HG03460 (cell line): ENCODE measurements around the gene RPLP1.

Source experiments
- ATAC-seq: cut with Tn5 transposase; IDR thresholded peaks from one replicate; pipeline ENCODE4 v1.9.1; 2021; ENCODE audit not compliant: unreplicated experiment

Gene RPLP1

GRCh38 chr15:69468241-69469121 is 15.9 kb downstream of the RPLP1 start:
- no peak for ATAC-seq

DNA sequence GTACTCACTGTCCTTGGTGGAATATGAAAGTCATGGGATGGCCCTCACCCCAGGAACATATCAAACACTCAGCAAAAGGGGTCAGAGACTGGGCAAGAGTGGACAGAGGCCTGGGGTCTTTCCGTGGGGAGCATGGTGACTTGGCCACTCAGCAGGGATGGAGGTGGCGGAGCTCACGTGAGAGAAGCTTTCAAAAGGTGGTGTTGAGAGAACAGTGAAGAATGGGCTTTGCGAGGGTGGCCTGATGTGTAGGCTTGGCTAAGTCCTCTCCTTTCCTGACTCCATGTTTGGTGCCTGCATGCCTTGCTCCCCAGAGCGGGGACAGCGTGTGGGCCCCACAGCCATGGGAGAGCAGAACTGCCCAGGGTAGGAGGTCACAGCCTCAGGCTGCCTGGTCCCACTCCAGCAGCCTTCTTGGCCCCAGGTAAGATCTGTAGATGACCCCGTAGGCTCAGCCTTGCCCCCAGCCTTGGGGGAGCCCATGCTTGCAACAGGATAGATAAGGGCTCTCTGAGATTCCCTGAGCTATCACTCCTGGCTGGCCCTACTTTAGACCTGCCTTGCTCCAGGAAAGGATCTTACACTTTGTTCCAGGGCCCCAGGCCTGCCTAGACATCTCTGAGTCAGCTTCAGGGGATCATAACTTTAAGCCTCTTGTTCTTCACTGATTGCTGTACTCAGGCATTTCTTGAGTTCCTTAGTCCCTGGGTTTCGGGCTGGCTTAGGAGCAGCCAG is 17.0 kb downstream of the RPLP1 start:
- no peak for ATAC-seq

DNA sequence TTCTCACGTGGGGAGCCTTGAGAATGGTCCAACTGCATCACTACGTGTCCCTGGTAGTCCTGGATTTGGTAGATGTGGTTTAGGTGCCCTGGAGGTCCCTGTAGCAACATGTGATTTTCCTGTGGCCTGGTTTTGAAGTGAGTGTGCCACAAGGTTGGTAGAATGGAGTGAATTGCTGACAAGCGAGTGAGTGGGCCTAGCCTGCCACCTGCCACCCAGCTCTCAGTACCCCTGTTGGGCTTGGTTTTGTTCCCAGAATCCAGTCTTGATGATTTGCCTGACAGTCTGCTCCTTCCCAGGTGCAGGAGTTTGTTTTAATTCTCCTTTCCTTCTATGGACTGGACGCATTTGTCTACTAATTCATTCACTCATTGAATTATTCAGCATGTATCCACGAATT is 19.4 kb downstream of the RPLP1 start:
- ATAC-seq, result no peak

DNA sequence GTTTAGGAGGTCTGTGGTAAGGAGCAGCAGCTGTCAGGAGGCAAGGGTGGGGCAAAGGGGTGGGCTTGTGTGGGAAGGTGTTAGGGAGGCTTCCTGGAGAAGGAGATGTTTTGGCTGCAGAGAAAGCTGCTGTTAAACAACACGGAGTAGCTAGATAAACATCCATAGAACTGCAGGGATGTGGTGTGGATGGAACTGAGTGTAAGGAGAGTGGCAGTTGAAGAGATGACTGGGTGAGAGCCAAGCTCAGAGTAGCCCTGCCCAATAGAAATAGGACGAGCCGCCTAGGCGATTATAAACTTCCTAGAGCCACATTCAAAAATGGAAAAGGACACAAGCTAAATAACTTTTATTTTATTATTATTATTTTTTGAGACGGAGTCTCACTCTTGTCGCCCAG is 19.9 kb downstream of the RPLP1 start:
- no peak for ATAC-seq

DNA sequence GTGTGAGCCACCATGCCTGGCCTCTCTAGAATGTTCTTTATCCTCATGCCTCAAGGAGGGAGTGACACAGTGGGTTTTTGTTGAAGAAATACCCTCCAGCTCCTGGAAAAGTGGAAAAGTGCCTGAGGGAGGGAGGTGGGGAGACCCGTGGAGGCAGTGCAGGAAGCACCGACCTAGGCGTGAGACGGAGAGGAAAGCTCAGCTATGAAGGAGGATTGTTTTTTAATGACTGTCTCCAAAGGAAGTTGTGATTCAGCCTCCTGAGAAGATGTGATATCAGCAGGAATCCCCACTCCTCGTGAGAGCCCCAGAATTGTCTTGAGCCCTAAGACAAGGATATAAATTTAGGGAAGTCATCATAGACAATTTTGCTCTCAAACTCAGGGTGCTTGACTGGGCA is 21.7 kb downstream of the RPLP1 start:
- ATAC-seq, result no peak

DNA sequence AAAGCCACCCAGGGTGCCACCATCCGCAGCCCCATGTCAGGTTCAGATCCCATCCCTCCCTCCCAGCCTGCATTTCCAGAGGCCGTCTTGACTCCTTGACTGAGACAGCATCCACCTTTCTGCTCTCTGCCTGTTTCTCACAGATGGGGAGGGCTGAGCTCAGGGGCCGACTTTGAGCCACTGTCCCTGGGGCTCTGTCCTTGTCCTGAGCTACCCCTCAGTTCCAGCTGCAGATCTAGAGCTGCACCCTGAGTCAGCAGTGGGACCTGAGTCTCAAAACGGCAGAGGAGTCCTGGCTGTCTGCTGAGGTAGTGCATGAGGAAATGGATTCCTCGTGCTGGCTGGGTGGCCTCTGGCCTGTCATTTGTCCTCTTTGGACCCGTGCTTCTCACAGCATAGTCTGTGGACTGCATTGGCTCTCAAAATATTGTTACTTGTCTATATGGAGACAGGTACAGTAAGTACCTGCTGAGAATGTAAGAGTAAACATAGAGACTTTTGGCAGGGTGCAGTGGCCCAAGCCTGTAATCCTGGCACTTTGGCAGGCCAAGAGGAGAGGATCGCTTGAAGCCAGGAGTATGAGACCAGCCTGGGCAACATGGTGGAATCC is 22.3 kb downstream of the RPLP1 start:
- no peak for ATAC-seq

- ATAC-seq, result no peak
Measured at GRCh38 chr15:69475769-69476358, 23.2 kb downstream of the RPLP1 start.

GRCh38 chr15:69476704-69477473 is 24.3 kb downstream of the RPLP1 start:
- ATAC-seq, result no peak

- ATAC-seq, result no peak
Measured at GRCh38 chr15:69478259-69478781, 25.7 kb downstream of the RPLP1 start.

DNA sequence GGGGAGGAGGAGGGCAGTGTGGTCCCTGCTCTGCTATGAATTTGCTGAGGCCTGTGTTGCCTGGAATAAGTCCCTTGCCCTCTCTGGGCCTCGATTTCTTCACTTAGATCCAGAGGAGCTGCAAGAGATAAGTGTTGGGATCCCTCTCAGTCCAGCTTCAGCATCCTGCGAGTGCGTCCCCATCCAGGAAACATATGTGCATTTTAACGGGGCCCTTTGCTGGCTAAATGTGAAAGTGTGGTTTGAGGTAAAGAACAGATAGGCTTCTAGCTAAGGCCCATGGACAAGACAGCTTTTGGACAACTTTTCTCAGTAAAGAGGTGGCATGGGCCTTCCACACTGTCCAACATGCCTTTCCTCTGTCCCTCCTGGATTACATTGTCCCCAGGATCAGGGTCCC is 26.5 kb downstream of the RPLP1 start:
- ATAC-seq, result no peak

DNA sequence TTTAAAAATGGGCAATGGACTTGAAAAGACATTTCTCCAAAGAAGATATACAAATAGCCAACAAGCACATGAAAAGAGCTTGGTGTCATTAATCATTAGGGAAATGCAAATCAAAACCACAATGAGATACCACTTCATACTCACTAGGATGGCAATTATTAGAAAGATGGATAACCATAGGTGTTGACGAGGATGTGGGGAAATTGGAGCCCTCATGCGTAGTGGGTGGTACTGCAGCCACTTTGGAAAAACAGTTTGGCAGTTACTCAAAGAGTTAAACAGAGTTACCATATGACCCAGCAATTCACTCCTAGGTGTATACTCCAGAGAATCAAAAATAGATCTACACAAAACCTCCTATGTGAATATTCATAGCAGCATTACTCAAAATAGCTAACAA is 27.4 kb downstream of the RPLP1 start:
- no peak for ATAC-seq

DNA sequence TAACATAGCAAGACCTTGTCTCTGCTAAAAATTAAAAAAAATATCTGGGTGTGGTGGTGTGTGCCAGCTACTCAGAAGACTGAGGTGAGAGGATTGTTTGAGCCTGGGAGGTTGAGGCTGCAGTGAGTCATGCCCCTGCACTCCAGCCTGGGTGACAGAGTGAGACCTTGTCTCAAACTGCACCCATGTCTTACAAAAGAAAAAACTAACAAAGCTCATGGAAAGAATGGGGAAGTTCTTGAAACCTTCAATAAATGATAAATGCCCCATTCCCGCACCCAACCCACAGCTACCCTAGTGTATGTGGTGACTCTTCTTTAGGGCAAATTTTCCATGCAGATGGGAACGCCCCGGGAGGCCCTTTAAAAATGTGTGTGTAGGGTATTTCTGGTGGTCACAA is 28.3 kb downstream of the RPLP1 start:
- ATAC-seq, result no peak

DNA sequence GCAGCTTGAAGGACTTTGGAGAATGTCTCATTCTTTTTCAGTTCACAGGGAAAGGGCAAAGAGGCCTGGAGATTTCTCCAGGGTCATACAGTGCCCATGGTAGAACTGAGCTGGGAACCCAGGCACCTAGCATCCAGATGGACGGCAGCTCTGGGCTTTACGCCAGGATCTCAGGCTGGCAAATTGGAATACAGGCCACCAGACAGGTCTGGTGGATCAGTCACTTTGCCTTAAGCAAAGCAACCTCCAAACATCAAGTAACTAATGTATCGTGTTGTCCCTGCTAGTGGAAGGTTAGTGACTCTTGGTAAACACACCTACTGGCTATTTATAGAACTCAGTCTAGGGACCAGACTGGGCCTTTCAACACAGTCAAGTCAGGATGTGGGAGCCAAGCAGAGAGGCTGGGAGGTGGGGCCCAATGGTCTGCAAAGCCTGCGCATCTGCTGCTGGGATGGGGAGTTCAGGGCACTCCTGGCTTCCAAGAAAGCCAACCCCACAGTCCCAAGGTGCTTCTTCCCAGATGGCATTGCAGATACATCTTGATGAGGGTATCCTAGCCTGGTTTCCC is 30.2 kb downstream of the RPLP1 start:
- ATAC-seq, result no peak

- ATAC-seq, result no peak
Measured at GRCh38 chr15:69484837-69485236, 32.2 kb downstream of the RPLP1 start.

DNA sequence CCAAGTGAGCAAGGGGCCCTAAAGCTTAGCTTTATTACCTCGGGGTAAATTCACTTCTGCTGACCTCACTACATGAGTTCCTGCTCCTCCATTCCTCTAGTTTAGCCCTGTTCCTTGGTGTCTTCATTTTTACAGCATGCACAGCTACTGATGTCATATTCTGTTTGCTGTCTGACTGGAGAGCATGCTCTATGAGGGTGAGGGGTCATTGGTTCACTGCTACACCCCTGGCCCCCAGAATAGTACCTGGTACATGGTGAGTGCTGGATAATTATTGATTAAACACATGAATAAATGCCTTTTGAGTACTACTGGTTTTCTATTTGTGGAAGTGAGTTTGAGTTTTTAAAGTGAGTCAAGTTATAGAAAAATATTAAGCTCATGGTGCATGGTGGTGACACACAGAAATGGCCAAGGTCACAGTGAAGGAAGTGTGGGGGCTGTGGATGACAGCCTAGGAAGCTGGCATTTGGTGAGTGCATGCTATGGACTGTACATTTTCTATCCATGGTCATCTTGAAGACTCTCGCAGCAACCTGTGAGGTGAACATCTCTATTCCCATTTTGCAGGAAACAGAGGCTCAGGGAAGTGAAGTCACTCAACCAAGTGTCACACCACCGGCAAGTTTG is 34.0 kb downstream of the RPLP1 start:
- ATAC-seq, result no peak

DNA sequence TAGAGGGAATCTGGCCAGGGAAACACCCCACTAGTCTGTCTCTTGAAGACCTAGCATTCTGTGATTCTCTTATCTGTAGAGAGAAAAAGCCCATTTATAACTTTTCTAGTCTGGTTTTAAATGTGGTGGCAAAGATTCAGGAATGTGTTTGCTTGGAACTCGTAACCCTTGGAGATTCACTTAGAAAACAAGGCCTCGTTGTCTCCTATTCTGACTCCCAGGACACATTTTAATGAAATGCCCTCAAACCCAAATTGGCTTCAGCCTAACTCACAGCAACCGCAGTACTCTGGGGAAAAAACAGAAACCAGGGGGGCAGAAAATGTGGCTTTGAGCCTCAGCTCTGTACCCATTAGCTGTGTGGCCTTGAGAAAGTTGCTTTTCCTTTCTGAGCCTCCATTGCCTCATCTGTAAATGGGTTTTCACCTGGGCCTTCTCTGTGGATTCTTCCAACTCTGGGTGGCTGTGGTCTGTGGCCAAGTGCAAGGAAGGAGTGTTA is 36.5 kb downstream of the RPLP1 start:
- ATAC-seq, result no peak

- no peak for ATAC-seq
Measured at GRCh38 chr15:69490356-69491037, 37.9 kb downstream of the RPLP1 start.

DNA sequence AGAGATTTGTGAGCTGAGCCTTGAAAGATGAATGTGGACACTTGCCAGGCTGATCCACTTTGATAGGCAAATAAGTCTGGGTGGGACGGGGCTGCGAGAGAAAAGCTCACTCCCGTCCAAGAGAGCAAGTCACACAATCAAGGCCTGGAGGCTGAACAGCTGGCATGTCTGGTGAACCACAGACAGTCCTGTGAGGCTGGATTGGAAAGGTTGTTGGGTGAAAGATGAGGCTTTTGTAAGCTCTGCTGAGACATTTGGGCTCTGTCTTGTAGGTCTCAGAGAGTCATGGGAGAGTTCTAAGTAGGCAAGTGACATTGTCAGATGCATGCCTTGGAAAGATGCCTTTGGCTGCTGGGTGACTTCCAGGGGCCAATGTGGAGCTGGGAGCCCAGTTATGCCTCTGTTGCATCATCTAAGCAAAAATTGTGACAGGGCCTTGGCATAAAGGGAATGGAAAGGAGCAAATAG is 38.5 kb downstream of the RPLP1 start:
- no peak for ATAC-seq

- ATAC-seq, result no peak
Measured at GRCh38 chr15:69493406-69493805, 40.8 kb downstream of the RPLP1 start.
